Panc1 (cell line): ENCODE measurements around the gene SUGCT.

Experiments
- REST ChIP-seq, 2 experiments: IDR thresholded peaks; 2 replicates each; pipeline ENCODE4 v1.6.1; 2011 to 2012; ENCODE audit warnings: low read depth in 2 of 2, control low read depth in 1 of 2, low read length in 1 of 2, mild to moderate bottlenecking in 1 of 2, moderate library complexity in 1 of 2; ENCODE audit not compliant: insufficient read depth in 1 of 2
- TF ChIP-seq, protein P1 (sequence below): fragments of 450-650 bp; IDR thresholded peaks from 2 replicates; pipeline ENCODE4 v1.5.1; 2017; ENCODE audit warnings: mild to moderate bottlenecking

DNA sequence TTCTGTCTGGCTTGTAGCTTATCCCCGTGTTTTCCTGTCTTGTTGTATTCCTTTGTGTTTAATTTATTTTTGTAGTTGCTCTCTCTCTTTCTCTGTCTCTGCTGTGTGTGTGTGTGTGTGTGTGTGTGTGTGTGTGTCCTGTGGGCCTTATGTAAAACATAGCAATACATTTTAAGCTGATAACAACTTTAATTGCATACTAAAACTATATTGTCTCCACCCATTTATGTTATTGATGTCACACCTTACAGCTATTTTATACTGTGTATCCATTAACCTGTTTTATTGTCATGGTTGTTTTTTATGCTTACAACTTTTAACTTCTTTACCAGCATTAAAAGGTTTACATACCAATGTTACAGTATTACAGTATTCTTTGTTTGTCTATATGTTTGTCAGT, 293.6 kb downstream of the SUGCT start:
- TF ChIP-seq, protein P1, sequence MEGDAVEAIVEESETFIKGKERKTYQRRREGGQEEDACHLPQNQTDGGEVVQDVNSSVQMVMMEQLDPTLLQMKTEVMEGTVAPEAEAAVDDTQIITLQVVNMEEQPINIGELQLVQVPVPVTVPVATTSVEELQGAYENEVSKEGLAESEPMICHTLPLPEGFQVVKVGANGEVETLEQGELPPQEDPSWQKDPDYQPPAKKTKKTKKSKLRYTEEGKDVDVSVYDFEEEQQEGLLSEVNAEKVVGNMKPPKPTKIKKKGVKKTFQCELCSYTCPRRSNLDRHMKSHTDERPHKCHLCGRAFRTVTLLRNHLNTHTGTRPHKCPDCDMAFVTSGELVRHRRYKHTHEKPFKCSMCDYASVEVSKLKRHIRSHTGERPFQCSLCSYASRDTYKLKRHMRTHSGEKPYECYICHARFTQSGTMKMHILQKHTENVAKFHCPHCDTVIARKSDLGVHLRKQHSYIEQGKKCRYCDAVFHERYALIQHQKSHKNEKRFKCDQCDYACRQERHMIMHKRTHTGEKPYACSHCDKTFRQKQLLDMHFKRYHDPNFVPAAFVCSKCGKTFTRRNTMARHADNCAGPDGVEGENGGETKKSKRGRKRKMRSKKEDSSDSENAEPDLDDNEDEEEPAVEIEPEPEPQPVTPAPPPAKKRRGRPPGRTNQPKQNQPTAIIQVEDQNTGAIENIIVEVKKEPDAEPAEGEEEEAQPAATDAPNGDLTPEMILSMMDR = no peak
- no peak for TF ChIP-seq REST (IDR thresholded peaks at IDR 0.05; ENCODE audit: insufficient read depth in 1 of 2, low read depth in 2 of 2, low read length in 1 of 2)
